Fibroblast of lung (primary cell): ENCODE data around the gene JAKMIP1.

Experiments
- EZH2 ChIP-seq: IDR thresholded peaks from 2 replicates; pipeline ENCODE4 v1.5.1; 2012; ENCODE audit warnings: low read length, control low read depth, mild to moderate bottlenecking; ENCODE audit errors: missing control alignments
- TF ChIP-seq, protein P1 (sequence below), 2 donors: IDR thresholded peaks in 1 of 2; conservative IDR thresholded peaks in 1 of 2; 1 replicate in 1 of 2; 2 replicates in 1 of 2; pipeline ENCODE4 v1.5.1; 2011 to 2012; ENCODE audit warnings: low read length in 2 of 2, control low read depth in 1 of 2, inconsistent platforms in 1 of 2, low read depth in 1 of 2, mild to moderate bottlenecking in 1 of 2

DNA sequence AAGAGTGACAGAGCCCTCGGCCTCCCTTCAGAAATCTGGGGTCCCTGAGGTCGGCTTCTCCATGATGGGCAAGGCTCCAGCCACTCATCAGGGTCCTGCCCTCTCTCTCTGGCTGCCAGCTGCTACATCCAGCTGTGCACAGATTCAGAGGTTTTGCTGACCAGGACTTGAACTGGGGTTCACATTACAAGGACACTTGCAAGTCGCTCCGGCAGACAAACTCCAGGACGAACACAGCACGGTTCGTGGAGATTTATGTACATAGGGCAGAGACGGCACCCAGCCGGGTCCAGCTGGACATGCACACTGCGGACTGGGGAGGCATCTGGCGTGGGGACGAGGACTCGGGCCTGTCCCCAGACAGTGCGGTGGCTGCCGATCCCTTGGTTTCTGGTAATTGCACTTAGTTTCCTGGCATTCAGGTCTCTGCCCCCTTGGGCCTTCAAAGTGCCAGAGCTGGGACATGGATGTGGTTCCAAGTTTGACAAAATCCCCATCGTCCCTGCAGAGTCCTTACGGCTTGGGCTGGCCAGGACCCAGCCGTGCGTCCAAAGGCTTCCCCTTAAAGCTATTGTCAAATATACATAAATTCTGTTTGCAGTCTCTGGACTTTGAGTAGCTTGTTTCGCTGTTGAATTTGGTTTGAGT, 175.9 kb downstream of the JAKMIP1 start:
- TF ChIP-seq, protein P1, sequence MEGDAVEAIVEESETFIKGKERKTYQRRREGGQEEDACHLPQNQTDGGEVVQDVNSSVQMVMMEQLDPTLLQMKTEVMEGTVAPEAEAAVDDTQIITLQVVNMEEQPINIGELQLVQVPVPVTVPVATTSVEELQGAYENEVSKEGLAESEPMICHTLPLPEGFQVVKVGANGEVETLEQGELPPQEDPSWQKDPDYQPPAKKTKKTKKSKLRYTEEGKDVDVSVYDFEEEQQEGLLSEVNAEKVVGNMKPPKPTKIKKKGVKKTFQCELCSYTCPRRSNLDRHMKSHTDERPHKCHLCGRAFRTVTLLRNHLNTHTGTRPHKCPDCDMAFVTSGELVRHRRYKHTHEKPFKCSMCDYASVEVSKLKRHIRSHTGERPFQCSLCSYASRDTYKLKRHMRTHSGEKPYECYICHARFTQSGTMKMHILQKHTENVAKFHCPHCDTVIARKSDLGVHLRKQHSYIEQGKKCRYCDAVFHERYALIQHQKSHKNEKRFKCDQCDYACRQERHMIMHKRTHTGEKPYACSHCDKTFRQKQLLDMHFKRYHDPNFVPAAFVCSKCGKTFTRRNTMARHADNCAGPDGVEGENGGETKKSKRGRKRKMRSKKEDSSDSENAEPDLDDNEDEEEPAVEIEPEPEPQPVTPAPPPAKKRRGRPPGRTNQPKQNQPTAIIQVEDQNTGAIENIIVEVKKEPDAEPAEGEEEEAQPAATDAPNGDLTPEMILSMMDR (conservative IDR thresholded peaks at IDR 0.05 in 1 of 2, IDR thresholded peaks at IDR 0.05 in 1 of 2; ENCODE audit: low read depth in 1 of 2, low read length in 2 of 2) = no peak
- no peak for TF ChIP-seq EZH2
